Gastroesophageal sphincter (tissue), 3 donors: Measurements from ENCODE around the gene SLC7A6.

Experiments
- CTCF ChIP-seq, 4 experiments: fragments of 200-600 bp in 2 of 4; fragments of 450-650 bp in 2 of 4; sonication (generic) in 1 of 4; IDR thresholded peaks; one replicate each; pipeline ENCODE4 v1.5.1; 2017 to 2019; ENCODE audit warnings: antibody characterized with exemption in 4 of 4, mild to moderate bottlenecking in 2 of 4, moderate library complexity in 2 of 4
- EP300 ChIP-seq: sonication (generic); formaldehyde crosslinking; IDR thresholded peaks from one replicate; pipeline ENCODE4 v1.6.1; 2017; ENCODE audit warnings: antibody characterized with exemption, mild to moderate bottlenecking
- POLR2A ChIP-seq, 2 donors: fragments of 450-650 bp; IDR thresholded peaks; one replicate each; pipeline ENCODE4 v1.6.1; 2017; ENCODE audit warnings: antibody characterized with exemption in 2 of 2, mild to moderate bottlenecking in 2 of 2, moderate library complexity in 1 of 2
- POLR2AphosphoS5 ChIP-seq: sonication (generic); formaldehyde crosslinking; IDR thresholded peaks from one replicate; pipeline ENCODE4 v1.6.1; 2017; ENCODE audit warnings: antibody characterized with exemption

GRCh38 chr16:68338326-68339119, 74.2 kb downstream of the SLC7A6 start:
- TF ChIP-seq CTCF (IDR thresholded peaks at IDR 0.05) (no peak), POLR2A (IDR thresholded peaks at IDR 0.05) (no peak), EP300 (no peak), POLR2AphosphoS5 (no peak)
